Left renal cortex interstitium (tissue), 4 donors: Measurements from ENCODE around the gene PYY. TPM values are rescaled to one million over a fixed set of nuclear protein-coding genes. Genes with fewer than 3 reads are reported as not detected.
"Not testable (repeated sequence)": the region's sequence is repeated elsewhere in the genome, so short reads cannot be mapped to it uniquely, and the experiment has no call there.

Source experiments
- DNase-seq, 4 donors: peaks; one replicate each; pipeline ENCODE4 v3.0.0-alpha.2; 2013; ENCODE audit warnings: low read depth in 4 of 4, low spot score in 2 of 4, missing footprints in 1 of 4
- polyA plus RNA-seq, 4 donors: library from polyadenylated mRNA; unstranded; fragments of 120-200 nt; gene quantifications; one replicate each; pipeline ENCODE4 v1.2.1, GENCODE V29; 2013; ENCODE audit not compliant: insufficient read length in 4 of 4

PYY gene
- polyA plus RNA-seq, 4 donors = 0.21 to 0.33 (median 0.24) TPM

- no peak for DNase-seq
Measured at GRCh38 chr17:43950554-43950953, 3.2 kb downstream of the PYY start.

- DNase-seq = no peak
Measured at GRCh38 chr17:43949781-43950180, 4.0 kb downstream of the PYY start.

GRCh38 chr17:43946781-43947180 lies 7.0 kb downstream of the PYY start:
- no peak for DNase-seq

- no peak for DNase-seq
Measured at GRCh38 chr17:43945074-43945829, 8.5 kb downstream of the PYY start.

GRCh38 chr17:43942051-43942685 lies 11.6 kb downstream of the PYY start, which contains the start of gene PPY:
TSS of gene PPY (minus strand) at chr17:43942476. CDS start at chr17:43941654, 822 bp downstream.
- no peak for DNase-seq

GRCh38 chr17:43940630-43941029 lies 13.1 kb downstream of the PYY start:
- no peak for DNase-seq

GRCh38 chr17:43939886-43940285 lies 13.9 kb downstream of the PYY start:
- DNase-seq = no peak

- not testable (repeated sequence) for DNase-seq
Measured at GRCh38 chr17:43939452-43939851, 14.3 kb downstream of the PYY start.

GRCh38 chr17:43938838-43939182 lies 14.9 kb downstream of the PYY start:
- no peak for DNase-seq

- DNase-seq = no peak
Measured at GRCh38 chr17:43936434-43936833, 17.3 kb downstream of the PYY start.

- DNase-seq = no peak
Measured at GRCh38 chr17:43935926-43936261, 17.8 kb downstream of the PYY start.

GRCh38 chr17:43935204-43935925 lies 18.4 kb downstream of the PYY start:
- no peak for DNase-seq

- DNase-seq = no peak
Measured at GRCh38 chr17:43932923-43933322, 20.8 kb downstream of the PYY start.

- DNase-seq = no peak
Measured at GRCh38 chr17:43932357-43932756, 21.4 kb downstream of the PYY start.

- no peak for DNase-seq
Measured at GRCh38 chr17:43931062-43931571, 22.6 kb downstream of the PYY start.

GRCh38 chr17:43928609-43929008 lies 25.1 kb downstream of the PYY start:
- no peak for DNase-seq

GRCh38 chr17:43927929-43928328 lies 25.8 kb downstream of the PYY start:
- DNase-seq = not testable (repeated sequence)

- DNase-seq = no peak
Measured at GRCh38 chr17:43927060-43927864, 26.5 kb downstream of the PYY start.

- no peak for DNase-seq
Measured at GRCh38 chr17:43924558-43924957, 29.2 kb downstream of the PYY start.

- no peak for DNase-seq
Measured at GRCh38 chr17:43920500-43921095, 33.1 kb downstream of the PYY start.
